Measurements from ENCODE around the gene ATP2A3.

DNA sequence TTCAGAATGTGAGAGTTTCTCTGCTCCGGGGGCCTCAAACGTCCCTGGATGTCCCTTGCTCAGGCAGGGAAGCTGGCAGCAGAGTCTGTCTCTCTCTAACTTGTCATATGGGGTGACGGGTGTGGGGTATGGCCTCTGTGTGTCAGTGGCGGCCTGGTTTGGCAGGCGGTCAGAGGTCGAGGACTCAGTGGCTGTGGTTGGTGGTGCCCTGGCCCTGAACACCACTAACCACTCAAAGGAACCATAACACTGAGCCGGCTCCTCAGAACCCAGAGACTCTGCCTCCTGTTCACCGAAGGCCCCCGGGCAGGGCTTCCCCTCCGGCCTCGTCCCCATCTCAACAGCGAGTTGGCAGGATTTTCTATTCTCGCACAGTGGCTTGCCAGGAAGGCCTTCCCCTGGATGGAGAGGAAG lies 48.6 kb downstream of the ATP2A3 start:
- TF ChIP-seq POLR2AphosphoS5 (IDR thresholded peaks at IDR 0.05) (no peak), POLR2A (IDR thresholded peaks at IDR 0.05) (no peak)

Data from transverse colon (tissue), 3 donors.